KMS-11 (cell line): ENCODE data around the gene NACAD.

Experiments
- H2AFZ ChIP-seq: fragments of 200-600 bp; sonication (generic); 2 replicates; pipeline ENCODE4 v1.6.1; 2016; ENCODE audit warnings: antibody characterized with exemption, mixed run types, low read depth
- H3K27ac ChIP-seq: fragments of 200-600 bp; sonication (generic); 2 replicates; pipeline ENCODE4 v1.6.1; 2016; ENCODE audit warnings: mild to moderate bottlenecking, mixed run types
- H3K27me3 ChIP-seq: fragments of 200-600 bp; sonication (generic); 2 replicates; pipeline ENCODE4 v1.6.1; 2017; ENCODE audit warnings: mild to moderate bottlenecking, low read depth, mixed run types, moderate library complexity; ENCODE audit not compliant: insufficient read depth
- H3K36me3 ChIP-seq: fragments of 200-600 bp; sonication (generic); 2 replicates; pipeline ENCODE4 v1.6.1; 2017; ENCODE audit warnings: mild to moderate bottlenecking, mixed run types; ENCODE audit not compliant: insufficient read depth
- H3K4me1 ChIP-seq: fragments of 200-600 bp; sonication (generic); 2 replicates; pipeline ENCODE4 v1.6.1; 2016; ENCODE audit warnings: mild to moderate bottlenecking, low read depth, mixed run types; ENCODE audit not compliant: poor library complexity, severe bottlenecking
- H3K4me2 ChIP-seq: fragments of 200-600 bp; sonication (generic); 2 replicates; pipeline ENCODE4 v1.7.0; 2016; ENCODE audit warnings: mild to moderate bottlenecking, mixed run types
- H3K4me3 ChIP-seq: fragments of 200-600 bp; sonication (generic); IDR thresholded peaks from 2 replicates; pipeline ENCODE4 v1.6.1; 2017; ENCODE audit warnings: low read depth, low read length, mixed read lengths; ENCODE audit not compliant: insufficient read depth
- H3K79me2 ChIP-seq: fragments of 200-600 bp; sonication (generic); 2 replicates; pipeline ENCODE4 v1.6.1; 2016; ENCODE audit warnings: low read depth, mixed run types; ENCODE audit not compliant: insufficient read depth
- H3K9ac ChIP-seq: fragments of 200-600 bp; sonication (generic); 2 replicates; pipeline ENCODE4 v1.6.1; 2016; ENCODE audit warnings: mild to moderate bottlenecking, mixed run types
- H4K20me1 ChIP-seq: fragments of 200-600 bp; sonication (generic); 2 replicates; pipeline ENCODE4 v1.6.1; 2016; ENCODE audit warnings: mild to moderate bottlenecking, mixed run types; ENCODE audit not compliant: insufficient read depth
- TF ChIP-seq, protein P1 (sequence below): fragments of 200-600 bp; sonication (generic); conservative IDR thresholded peaks from 2 replicates; pipeline ENCODE4 v1.6.1; 2017; ENCODE audit warnings: low read depth, mild to moderate bottlenecking, antibody characterized with exemption, low read length, moderate library complexity, mixed read lengths

NACAD gene

DNA sequence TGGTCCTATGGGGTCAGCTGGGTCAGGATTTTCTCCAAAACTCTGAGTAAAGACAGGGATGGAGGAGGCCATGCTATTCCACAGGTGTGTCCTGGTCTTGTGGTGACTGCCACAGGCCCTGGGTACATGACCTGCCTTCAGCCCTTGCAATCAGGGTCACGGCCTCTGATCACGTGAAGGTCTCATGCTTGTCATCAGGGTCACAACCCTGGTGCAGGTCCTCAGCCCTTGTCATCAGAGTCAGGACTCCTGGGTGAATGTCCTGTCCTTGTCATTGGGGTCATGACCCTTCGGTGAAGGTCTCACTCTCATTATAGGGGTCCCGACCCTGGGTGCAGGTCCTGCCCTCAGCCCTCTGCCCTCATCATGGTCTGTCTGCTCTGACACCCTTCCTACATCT is 44.6 kb upstream of the NACAD start:
- Histone ChIP-seq H2AFZ (no peak overlapping the region), H3K27ac (no peak overlapping the region), H4K20me1 (no peaks in the 10 kb centered on the region), H3K4me3 (no peak overlapping the region), H3K27me3 (no peaks in the 10 kb centered on the region), H3K9ac (no peak overlapping the region), H3K79me2 (no peaks in the 10 kb centered on the region), H3K4me2 (no peak overlapping the region), H3K36me3 (no peaks in the 10 kb centered on the region), H3K4me1 (peaks cover 5% of the 10 kb centered on the region)
- TF ChIP-seq, protein P1, sequence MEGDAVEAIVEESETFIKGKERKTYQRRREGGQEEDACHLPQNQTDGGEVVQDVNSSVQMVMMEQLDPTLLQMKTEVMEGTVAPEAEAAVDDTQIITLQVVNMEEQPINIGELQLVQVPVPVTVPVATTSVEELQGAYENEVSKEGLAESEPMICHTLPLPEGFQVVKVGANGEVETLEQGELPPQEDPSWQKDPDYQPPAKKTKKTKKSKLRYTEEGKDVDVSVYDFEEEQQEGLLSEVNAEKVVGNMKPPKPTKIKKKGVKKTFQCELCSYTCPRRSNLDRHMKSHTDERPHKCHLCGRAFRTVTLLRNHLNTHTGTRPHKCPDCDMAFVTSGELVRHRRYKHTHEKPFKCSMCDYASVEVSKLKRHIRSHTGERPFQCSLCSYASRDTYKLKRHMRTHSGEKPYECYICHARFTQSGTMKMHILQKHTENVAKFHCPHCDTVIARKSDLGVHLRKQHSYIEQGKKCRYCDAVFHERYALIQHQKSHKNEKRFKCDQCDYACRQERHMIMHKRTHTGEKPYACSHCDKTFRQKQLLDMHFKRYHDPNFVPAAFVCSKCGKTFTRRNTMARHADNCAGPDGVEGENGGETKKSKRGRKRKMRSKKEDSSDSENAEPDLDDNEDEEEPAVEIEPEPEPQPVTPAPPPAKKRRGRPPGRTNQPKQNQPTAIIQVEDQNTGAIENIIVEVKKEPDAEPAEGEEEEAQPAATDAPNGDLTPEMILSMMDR: no peak

DNA sequence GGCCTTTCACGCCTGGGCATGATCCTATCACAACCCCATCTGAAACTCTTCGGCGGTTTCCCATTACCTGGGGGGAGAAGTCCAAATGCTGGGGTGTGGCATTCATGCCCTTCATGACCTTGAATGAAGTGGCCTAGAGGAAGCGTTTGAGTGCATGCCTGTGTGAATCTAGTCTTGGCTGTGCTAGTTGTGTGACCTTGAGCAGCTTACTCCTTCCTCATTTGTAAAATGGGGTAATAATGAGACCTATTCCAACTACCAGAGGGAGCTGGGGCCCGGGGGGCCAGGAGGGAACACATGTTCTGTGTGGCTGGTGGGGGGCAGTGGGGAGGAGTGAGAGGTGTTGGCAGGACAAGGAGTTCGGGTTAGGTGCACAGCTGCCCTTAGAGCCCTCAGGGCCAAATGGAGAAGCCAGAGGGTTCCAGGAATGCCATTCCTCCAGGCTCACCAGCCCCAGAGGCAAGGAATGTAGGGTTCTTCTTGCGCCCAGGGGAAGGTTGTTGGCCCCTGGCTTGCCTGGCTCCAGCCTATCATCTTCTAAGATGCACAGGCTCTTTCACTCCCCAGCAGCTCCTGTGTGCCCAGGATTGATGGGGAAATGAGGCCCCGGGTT is 44.0 kb upstream of the NACAD start:
- H3K36me3 ChIP-seq: no peaks in the 10 kb centered on the region
- no peak overlapping the region for H3K27ac ChIP-seq
- no peak overlapping the region for H2AFZ ChIP-seq
- no peaks in the 10 kb centered on the region for H4K20me1 ChIP-seq
- H3K79me2 ChIP-seq: no peaks in the 10 kb centered on the region
- no peak overlapping the region for H3K4me2 ChIP-seq
- H3K4me1 ChIP-seq: peaks cover 5% of the 10 kb centered on the region
- H3K9ac ChIP-seq: no peak overlapping the region
- no peak overlapping the region for H3K4me3 ChIP-seq
- TF ChIP-seq, protein P1: no peak
- no peaks in the 10 kb centered on the region for H3K27me3 ChIP-seq

DNA sequence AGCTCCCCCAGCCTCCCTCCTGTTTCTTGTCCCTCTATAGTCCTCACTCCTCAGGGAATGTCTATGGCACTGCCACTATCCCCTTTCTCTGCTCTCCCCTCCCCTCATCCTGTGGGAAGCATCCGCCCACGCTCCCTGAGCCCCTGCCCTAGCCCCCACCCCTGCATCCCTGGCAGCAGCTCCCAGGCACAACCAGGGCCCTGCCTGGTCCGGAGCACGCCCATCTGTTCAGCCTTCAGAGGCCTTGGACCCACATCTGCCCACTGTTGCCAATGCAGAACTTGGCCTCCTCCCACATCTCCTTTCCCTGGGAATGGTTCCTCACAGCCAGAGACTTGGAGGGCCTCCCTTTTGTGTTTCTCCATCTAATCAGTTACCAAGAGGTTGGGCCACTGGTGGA is 43.1 kb upstream of the NACAD start:
- TF ChIP-seq, protein P1: no peak
- no peaks in the 10 kb centered on the region for H3K79me2 ChIP-seq
- H3K4me2 ChIP-seq: no peak overlapping the region
- H3K4me3 ChIP-seq: no peak overlapping the region
- peaks cover 5% of the 10 kb centered on the region for H3K4me1 ChIP-seq
- no peak overlapping the region for H3K9ac ChIP-seq
- H3K27ac ChIP-seq: no peak overlapping the region
- H4K20me1 ChIP-seq: no peaks in the 10 kb centered on the region
- no peaks in the 10 kb centered on the region for H3K36me3 ChIP-seq
- H2AFZ ChIP-seq: no peak overlapping the region
- no peaks in the 10 kb centered on the region for H3K27me3 ChIP-seq

DNA sequence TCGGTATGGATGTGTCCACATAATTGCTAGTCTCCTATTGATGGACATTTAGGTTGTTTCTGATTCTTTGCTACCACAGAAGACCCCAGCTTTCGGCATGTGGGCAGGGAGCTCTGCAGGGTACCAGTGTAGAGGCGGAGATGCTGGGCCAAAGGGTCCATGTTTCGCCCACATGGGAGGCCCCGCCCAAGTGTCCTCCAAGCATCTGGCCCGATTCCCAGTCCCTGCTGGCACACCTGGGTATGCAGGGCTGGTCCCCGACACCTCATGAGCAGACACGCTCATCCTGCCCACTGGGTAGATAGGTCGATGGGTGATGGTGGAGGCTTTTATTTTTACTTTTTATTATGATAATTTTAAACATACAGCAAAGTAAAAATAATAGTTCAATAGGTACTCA is 42.1 kb upstream of the NACAD start:
- H3K27ac ChIP-seq: no peak overlapping the region
- no peaks in the 10 kb centered on the region for H3K36me3 ChIP-seq
- no peaks in the 10 kb centered on the region for H3K27me3 ChIP-seq
- no peaks in the 10 kb centered on the region for H3K79me2 ChIP-seq
- H2AFZ ChIP-seq: no peak overlapping the region
- H3K4me1 ChIP-seq: peaks cover 3% of the 10 kb centered on the region
- no peaks in the 10 kb centered on the region for H4K20me1 ChIP-seq
- no peak overlapping the region for H3K4me3 ChIP-seq
- no peak overlapping the region for H3K4me2 ChIP-seq
- TF ChIP-seq, protein P1: no peak
- no peak overlapping the region for H3K9ac ChIP-seq
